Embryonic facial prominence (tissue), 1 donor: ENCODE measurements around the gene WHRN.

Experiments used
- DNase-seq: peaks from one replicate; pipeline ENCODE4 v3.0.0-alpha.2; 2016; ENCODE audit errors: extremely low spot score

The WHRN gene

GRCh38 chr9:114513959-114514267 is 8.6 kb upstream of the WHRN start:
- no peak for DNase-seq

- DNase-seq, result no peak
Measured at GRCh38 chr9:114513055-114513958, 8.0 kb upstream of the WHRN start.

GRCh38 chr9:114511978-114512874 is 7.0 kb upstream of the WHRN start:
- no peak for DNase-seq

GRCh38 chr9:114507726-114508125 is 2.5 kb upstream of the WHRN start:
- DNase-seq, result no peak

GRCh38 chr9:114506082-114506390 is 763 bp upstream of the WHRN start:
- no peak for DNase-seq

- DNase-seq, result no peak
Measured at GRCh38 chr9:114504341-114505186, 709 bp downstream of the WHRN start.

GRCh38 chr9:114503522-114504340 is 1.5 kb downstream of the WHRN start:
- DNase-seq, result no peak

DNA sequence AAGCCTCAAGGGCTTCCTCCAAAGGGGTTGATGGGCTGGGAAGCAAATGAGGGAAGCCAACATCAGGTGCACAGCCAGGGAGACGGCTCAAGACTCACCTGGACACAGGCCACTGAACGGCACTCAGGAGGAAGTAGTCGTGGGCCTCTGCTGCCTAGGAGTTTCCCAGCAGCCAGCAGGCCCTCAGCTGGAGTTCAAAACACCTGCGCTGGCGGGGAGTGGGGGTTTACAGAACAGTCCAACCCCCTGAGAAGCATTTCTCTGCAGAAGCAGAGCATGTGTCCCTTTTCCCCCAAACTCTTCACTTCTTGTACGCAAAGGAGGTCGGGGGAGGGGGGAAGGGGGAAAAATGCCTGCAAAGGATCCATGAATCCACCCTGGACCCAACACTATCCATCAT is 2.3 kb downstream of the WHRN start:
- no peak for DNase-seq

- no peak for DNase-seq
Measured at GRCh38 chr9:114501796-114502682, 3.2 kb downstream of the WHRN start.

GRCh38 chr9:114500697-114501292 is 4.5 kb downstream of the WHRN start:
- no peak for DNase-seq

GRCh38 chr9:114499941-114500696 is 5.2 kb downstream of the WHRN start:
- DNase-seq, result no peak

- no peak for DNase-seq
Measured at GRCh38 chr9:114499528-114499927, 5.7 kb downstream of the WHRN start.

DNA sequence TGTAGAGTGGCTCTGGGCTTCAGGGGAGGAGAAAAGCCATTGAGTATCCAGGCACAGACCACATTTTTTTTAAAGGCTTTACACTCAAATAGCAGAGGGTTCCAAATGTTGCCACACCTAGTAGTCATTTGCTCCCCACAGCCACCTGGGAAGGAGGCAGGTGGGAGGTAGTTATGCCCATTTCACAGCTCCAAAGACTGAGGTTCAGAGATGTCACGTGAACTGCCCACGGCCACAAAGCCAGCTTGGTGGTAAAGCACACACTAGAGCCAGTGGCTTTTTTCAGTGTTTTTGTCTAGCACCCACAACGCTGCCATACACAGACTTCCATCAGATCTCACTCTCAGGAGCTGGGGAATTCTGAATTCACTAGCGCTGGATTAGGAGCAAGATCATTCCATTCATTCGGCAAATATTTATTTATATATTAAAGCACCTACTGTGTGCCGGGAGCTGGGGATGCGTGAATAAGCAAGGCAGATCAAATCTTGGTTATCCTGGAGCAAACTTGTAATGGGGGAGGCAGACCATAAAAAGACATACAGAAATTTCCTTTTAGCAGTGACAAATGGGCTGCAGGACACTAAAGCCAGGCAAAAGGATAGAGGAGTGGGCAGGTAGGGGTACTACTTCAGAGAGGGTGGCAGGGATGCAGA is 7.4 kb downstream of the WHRN start:
- DNase-seq, result no peak

DNA sequence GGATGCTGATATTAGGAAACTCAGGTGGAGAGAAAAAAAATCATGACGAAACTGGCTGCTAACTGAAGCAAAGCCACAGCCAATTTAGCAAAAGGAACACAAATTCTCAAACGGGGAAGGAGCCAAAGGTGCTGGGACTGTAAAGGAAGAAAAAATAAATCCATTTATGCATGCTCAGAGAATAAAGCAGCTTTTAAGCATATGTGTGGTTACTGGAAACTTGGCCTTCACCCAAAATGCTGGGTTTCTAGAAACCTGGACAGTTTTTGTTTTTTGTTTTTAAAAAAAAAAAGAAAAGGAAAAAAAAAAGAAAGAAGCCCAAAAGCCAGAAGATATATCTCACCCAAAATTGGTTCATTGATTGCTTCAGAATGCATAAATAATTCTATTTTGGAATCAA is 8.0 kb downstream of the WHRN start:
- no peak for DNase-seq

- DNase-seq, result no peak
Measured at GRCh38 chr9:114496011-114496410, 9.3 kb downstream of the WHRN start.

DNA sequence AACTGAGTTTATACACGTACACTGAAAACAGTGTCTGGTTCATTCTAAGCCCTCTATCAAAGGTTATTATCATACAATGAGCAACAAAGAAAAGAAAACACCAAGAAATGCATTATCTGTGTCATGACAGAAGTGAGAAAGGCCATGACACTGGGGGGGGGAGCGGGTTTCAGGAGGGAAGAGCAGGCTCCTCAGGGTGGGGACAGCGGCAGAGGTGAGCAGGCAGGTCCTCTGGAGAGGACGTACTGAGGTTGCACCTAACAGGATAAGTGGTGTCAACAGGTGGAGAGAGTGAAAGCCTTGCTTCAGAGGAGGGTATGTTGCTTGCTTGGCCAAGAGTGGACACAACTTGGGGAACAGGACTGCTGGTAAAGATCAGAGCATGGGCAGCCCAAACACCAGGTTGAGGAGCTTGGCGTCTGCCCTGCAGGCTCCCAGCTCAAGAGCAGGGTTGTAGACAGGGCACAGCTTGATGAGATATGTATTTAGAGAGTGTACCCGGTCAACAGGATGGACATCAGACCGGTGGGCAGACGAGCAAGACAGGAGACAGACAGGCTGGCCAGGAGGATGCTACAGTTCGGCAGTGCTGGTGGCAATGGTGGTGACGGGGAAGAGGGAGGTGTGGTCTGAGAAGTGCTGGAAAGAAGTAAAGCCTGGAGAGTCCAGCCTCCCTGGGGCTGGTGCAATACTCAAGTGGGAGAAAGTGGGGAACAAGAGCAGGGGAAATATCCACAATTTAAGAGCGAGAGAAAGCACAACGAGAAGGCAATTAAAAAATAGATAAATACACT is 10.3 kb downstream of the WHRN start:
- no peak for DNase-seq

- no peak for DNase-seq
Measured at GRCh38 chr9:114493521-114494184, 11.6 kb downstream of the WHRN start.
